Muscle layer of duodenum (tissue), 2 donors: ENCODE data around the gene TSPAN17.

Source experiments
- H3K27ac ChIP-seq: one replicate; pipeline ENCODE4 v1.7.0; 2013; ENCODE audit warnings: mild to moderate bottlenecking, low read length
- H3K27me3 ChIP-seq: one replicate; pipeline ENCODE4 v1.7.0; 2013; ENCODE audit warnings: low read depth, mild to moderate bottlenecking, control low read depth, low read length
- H3K36me3 ChIP-seq, 2 donors: one replicate each; pipeline ENCODE4 v1.7.0; 2013; ENCODE audit warnings: low read length in 2 of 2, control low read depth in 1 of 2, mild to moderate bottlenecking in 1 of 2; ENCODE audit not compliant: insufficient read depth in 2 of 2, control insufficient read depth in 1 of 2
- H3K4me1 ChIP-seq, 2 donors: one replicate each; pipeline ENCODE4 v1.7.0; 2013; ENCODE audit warnings: low read length in 2 of 2, mild to moderate bottlenecking in 2 of 2, control low read depth in 1 of 2, moderate library complexity in 1 of 2; ENCODE audit not compliant: insufficient read depth in 2 of 2, control insufficient read depth in 1 of 2
- H3K4me3 ChIP-seq, 2 donors: one replicate each; pipeline ENCODE4 v1.7.0; 2013; ENCODE audit warnings: low read length in 2 of 2, low read depth in 1 of 2, mild to moderate bottlenecking in 1 of 2
- H3K9me3 ChIP-seq, 2 donors: one replicate each; pipeline ENCODE4 v1.7.0; 2013; ENCODE audit warnings: low read length in 2 of 2, control low read depth in 1 of 2, mild to moderate bottlenecking in 1 of 2; ENCODE audit not compliant: control insufficient read depth in 1 of 2
- donor health status: healthy.

The TSPAN17 gene

GRCh38 chr5:176611435-176611834, 35.8 kb upstream of the TSPAN17 start:
- Histone ChIP-seq H3K36me3 (no peaks in the 10 kb centered on the region), H3K9me3 (no peaks in the 10 kb centered on the region), H3K27me3 (no peaks in the 10 kb centered on the region), H3K4me3 (no peak overlapping the region), H3K4me1 (peaks cover 0 to 7% of the 10 kb centered on the region in 2 donors), H3K27ac (no peak overlapping the region)

- Histone ChIP-seq H3K4me3 (no peak overlapping the region), H3K4me1 (peaks cover 0 to 7% of the 10 kb centered on the region in 2 donors), H3K27me3 (no peaks in the 10 kb centered on the region)
Observed at GRCh38 chr5:176612008-176612407, 35.3 kb upstream of the TSPAN17 start.

GRCh38 chr5:176612855-176613254, 34.4 kb upstream of the TSPAN17 start:
- H3K27ac ChIP-seq, result no peak overlapping the region
- peaks cover 0 to 7% of the 10 kb centered on the region in 2 donors for H3K4me1 ChIP-seq
- no peaks in the 10 kb centered on the region for H3K36me3 ChIP-seq
- no peak overlapping the region for H3K4me3 ChIP-seq
- no peaks in the 10 kb centered on the region for H3K27me3 ChIP-seq
- H3K9me3 ChIP-seq, result no peaks in the 10 kb centered on the region

More at GRCh38 chr5:176612008-176612407, 35.3 kb upstream of the TSPAN17 start:
- no peak overlapping the region for H3K27ac ChIP-seq
- H3K9me3 ChIP-seq, result no peaks in the 10 kb centered on the region
- H3K36me3 ChIP-seq, result no peaks in the 10 kb centered on the region

DNA sequence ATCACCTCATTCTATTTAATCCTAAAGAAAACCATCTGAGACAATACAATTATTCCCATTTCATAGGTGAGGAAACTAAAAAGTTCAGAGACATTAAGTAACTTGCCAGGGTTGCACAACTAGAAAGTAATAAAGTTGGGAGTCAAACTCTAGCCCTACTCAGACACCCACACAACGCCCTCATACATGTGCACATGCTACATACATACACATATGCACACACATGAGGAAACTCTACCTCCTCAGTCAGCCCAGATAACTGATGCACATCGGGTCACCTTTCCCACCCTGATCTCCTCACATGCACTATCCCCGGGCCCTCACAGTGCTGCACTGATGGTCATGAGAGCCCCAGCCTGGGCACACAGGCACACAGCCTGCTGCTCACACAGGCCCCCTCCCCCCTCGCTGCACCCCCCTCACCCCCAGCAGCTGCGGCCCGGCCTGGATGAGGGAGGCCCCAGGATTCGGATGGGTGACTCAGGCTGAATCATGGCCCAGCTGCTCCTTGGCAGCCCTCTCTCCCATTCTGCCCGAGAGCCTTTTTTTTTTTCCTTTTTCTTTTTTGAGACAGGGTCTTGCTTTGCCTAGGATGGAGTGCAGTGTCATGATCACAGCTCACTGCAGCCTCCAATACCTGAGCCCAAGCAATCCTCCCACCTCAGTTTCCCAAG, 32.3 kb upstream of the TSPAN17 start:
- Histone ChIP-seq H3K9me3 (no peaks in the 10 kb centered on the region), H3K4me3 (no peak overlapping the region), H3K4me1 (peaks cover 0 to 20% of the 10 kb centered on the region in 2 donors), H3K36me3 (no peaks in the 10 kb centered on the region), H3K27ac (no peak overlapping the region), H3K27me3 (peaks cover 17% of the 10 kb centered on the region)

- peaks cover 33% of the 10 kb centered on the region for H3K27me3 ChIP-seq
- H3K27ac ChIP-seq, result no peak overlapping the region
Observed at GRCh38 chr5:176616511-176616910, 30.8 kb upstream of the TSPAN17 start.

GRCh38 chr5:176618783-176619182, 28.5 kb upstream of the TSPAN17 start:
- peaks cover 0 to 38% of the 10 kb centered on the region in 2 donors for H3K4me1 ChIP-seq
- H3K4me3 ChIP-seq, result peak overlapping the region in 1 of 2 donors; percentile 46

More at GRCh38 chr5:176616511-176616910, 30.8 kb upstream of the TSPAN17 start:
- Histone ChIP-seq H3K4me1 (peaks cover 0 to 36% of the 10 kb centered on the region in 2 donors), H3K36me3 (no peaks in the 10 kb centered on the region), H3K9me3 (no peaks in the 10 kb centered on the region), H3K4me3 (no peak overlapping the region)

DNA sequence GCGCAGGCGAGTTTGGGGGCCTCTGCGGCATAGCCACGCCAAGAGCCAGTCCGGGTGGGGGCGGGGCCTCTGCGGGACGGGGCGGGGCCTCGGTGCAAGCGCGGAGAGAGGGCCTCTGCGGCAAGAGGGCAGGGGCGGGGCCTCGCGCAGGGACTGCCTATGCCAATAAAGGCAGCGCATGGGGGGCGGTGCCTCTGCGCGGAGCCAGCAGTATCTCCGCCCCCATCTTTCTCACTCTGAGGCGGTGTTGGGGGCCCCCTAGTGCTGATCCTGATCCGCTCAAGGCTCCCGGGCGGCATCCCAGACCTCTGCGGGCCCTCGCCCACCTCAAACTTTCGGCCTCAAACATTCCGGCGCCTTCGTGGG, 28.1 kb upstream of the TSPAN17 start:
- Histone ChIP-seq H3K27ac (no peak overlapping the region), H3K4me3 (peak overlapping the region in 1 of 2 donors; percentile 46), H3K36me3 (no peaks in the 10 kb centered on the region), H3K9me3 (no peaks in the 10 kb centered on the region), H3K27me3 (peaks cover 38% of the 10 kb centered on the region), H3K4me1 (peaks cover 0 to 34% of the 10 kb centered on the region in 2 donors)

More at GRCh38 chr5:176618783-176619182, 28.5 kb upstream of the TSPAN17 start:
- H3K9me3 ChIP-seq, result no peaks in the 10 kb centered on the region
- no peak overlapping the region for H3K27ac ChIP-seq
- H3K36me3 ChIP-seq, result no peaks in the 10 kb centered on the region
- H3K27me3 ChIP-seq, result peaks cover 38% of the 10 kb centered on the region

DNA sequence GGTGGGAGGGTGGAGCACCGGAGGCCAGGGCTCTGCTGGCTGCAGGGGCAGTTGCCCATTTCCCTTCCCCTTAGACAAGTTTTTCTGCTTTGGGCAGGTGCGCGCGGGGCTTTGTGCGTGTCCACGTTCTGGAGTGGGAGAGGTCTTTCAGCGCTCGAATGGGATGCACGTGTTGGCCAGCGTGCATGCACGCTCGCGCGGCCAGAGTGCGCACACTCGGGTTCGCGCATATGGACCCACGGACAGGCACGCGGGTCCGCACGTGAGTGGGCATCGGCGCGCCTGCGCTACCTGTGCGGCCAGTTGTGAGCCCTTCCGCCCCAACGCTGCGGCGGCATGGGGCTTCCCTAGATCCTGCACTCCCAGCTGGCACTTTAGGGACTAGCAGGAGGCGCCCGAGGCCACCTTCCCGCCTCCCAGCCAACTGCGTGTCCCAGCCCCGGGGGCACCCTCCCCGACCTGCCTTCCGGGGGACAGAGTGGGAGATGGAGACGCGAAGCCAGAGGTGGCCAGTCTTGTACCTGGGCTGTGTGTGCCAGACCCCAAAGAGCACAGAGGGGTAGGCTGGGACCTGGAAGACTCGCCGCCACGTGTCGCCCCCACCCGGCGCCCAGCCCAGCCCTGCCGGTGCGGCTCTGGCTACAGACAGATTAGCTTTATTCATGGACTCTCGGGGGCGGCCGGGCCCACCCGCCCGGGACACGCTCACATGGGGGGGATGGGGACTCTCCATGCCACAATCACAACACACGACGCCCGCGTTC, 27.5 kb upstream of the TSPAN17 start:
- Histone ChIP-seq H3K9me3 (no peaks in the 10 kb centered on the region), H3K27ac (no peak overlapping the region), H3K27me3 (peaks cover 38% of the 10 kb centered on the region), H3K4me1 (peaks cover 0 to 32% of the 10 kb centered on the region in 2 donors), H3K36me3 (no peaks in the 10 kb centered on the region), H3K4me3 (peak overlapping the region in 1 of 2 donors; percentile 46)

- H3K4me1 ChIP-seq, result peaks cover 0 to 32% of the 10 kb centered on the region in 2 donors
- peaks cover 38% of the 10 kb centered on the region for H3K27me3 ChIP-seq
- H3K27ac ChIP-seq, result no peak overlapping the region
- no peaks in the 10 kb centered on the region for H3K9me3 ChIP-seq
- no peaks in the 10 kb centered on the region for H3K36me3 ChIP-seq
- H3K4me3 ChIP-seq, result no peak overlapping the region
Observed at GRCh38 chr5:176620333-176620981, 26.8 kb upstream of the TSPAN17 start.

GRCh38 chr5:176621661-176622079, 25.6 kb upstream of the TSPAN17 start:
- Histone ChIP-seq H3K9me3 (no peaks in the 10 kb centered on the region), H3K36me3 (no peaks in the 10 kb centered on the region), H3K4me3 (no peak overlapping the region), H3K27me3 (peaks cover 46% of the 10 kb centered on the region), H3K4me1 (peaks cover 0 to 32% of the 10 kb centered on the region in 2 donors), H3K27ac (no peak overlapping the region)

- Histone ChIP-seq H3K9me3 (no peaks in the 10 kb centered on the region), H3K36me3 (no peaks in the 10 kb centered on the region), H3K27me3 (peaks cover 58% of the 10 kb centered on the region), H3K4me1 (peaks cover 0 to 29% of the 10 kb centered on the region in 2 donors), H3K4me3 (no peak overlapping the region), H3K27ac (no peak overlapping the region)
Observed at GRCh38 chr5:176624142-176624541, 23.1 kb upstream of the TSPAN17 start.
